Subcutaneous preadipocyte (primary cell): ENCODE results near the gene OR8K1. TPM values are rescaled to one million over a fixed set of nuclear protein-coding genes. Genes with fewer than 3 reads are reported as not detected.

Experiments
- total RNA-seq: library from RNA; depleted of rRNA; stranded (reverse); fragments of >200 nt; gene quantifications from 2 replicates; pipeline ENCODE4 v1.2.3, GENCODE V29; 2012

OR8K1 gene
- not detected in 2 replicates for total RNA-seq

DNA sequence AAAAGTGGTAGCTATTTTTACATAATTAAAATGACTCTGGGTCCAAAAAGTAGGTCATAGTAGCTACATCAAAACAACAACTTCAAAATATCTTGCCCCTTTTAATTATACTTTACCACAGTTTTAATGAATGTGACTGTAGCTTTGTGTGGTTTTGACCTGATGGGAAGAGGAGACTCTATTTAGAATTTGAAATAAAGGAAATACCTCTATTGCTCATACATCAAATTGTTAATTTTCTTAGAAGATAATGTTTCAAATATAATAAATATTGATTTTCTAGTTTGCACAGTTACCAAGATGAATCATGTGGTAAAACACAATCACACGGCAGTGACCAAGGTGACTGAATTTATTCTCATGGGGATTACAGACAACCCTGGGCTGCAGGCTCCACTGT lies at the start of gene OR8K1:
Gene OR8K1, plus strand, starts transcription at position 301 of the 400 bp plus-strand sequence. Its CDS starts 0 bp downstream, at position 301.

DNA sequence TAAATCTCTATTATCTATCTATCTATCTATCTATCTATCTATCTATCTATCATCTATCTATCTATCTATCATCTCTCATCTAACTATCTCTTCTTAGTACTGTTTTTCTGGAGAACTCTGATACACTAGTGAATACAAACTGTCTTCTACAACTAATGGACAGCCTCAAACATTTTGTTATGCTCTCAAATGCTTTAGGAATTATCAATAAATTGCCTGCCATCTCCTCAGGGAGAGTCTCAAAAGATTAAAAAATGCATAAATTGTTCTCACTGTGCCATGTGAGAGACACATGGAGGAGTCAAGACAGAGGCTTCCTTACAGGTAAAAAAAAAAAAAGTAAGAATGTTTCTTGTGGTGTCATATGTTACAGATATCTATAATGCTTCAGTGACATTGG lies 31.0 kb upstream of the OR8K1 start, which contains the start of gene OR8K3:
Gene OR8K3, plus strand, starts transcription at position 301 of the 400 bp plus-strand sequence. CDS start 3,163 bp downstream, outside the sequence.

DNA sequence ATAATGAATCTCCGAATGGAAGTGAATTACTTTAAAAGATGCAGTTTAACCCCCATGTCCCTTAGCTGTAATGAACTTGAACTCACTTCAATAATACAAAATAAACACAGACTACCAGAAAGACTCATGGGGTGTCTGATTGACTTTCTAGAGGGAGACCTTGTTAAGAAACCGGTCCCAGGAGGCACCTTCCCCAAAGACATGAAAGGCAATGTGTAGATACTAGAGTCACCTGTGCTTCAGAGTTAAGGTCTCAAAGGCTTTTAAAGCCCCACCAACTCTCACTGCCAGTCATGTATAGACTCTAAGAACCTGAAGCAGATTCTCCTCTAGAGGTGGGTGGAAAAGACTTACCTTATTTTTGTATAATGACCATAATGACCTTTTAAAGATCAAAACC lies 8.2 kb downstream of the OR8K1 start, which contains the start of gene OR8J1:
Gene OR8J1, plus strand, starts transcription at position 301 of the 400 bp plus-strand sequence. CDS start 5,956 bp downstream, outside the sequence.

DNA sequence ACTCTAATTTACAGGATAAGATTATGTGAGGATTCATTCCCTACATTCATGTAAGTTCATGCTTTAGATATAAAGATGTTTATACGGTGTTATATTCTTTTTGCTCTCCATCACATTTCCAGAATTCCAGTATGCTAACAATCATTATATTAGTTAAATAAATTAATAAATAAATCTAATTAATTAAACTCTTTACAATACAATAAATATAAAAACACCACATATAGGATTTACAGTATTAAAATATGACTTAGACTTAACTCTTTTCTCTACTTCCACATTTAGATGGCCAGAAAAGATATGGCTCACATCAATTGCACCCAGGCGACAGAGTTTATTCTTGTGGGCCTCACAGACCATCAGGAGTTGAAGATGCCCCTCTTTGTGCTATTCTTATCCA lies 29.5 kb downstream of the OR8K1 start, which contains the start of gene OR8U1:
Gene OR8U1, plus strand, starts transcription at position 301 of the 400 bp plus-strand sequence. Its CDS starts 0 bp downstream, at position 301.

Other genes starting within 250 kb of the OR8K1 start
- gene OR8H2, start 242.4 kb upstream of the OR8K1 start, total RNA-seq = not detected in 2 replicates
- not detected in 2 replicates for gene OR8H3, start 223.7 kb upstream of the OR8K1 start, total RNA-seq
- gene OR8J3, start 205.8 kb upstream of the OR8K1 start, total RNA-seq = not detected in 2 replicates
- gene OR8K5, start 185.7 kb upstream of the OR8K1 start, total RNA-seq = not detected in 2 replicates
- gene OR5J2, start 169.4 kb upstream of the OR8K1 start, total RNA-seq = not detected in 2 replicates
- not detected in 2 replicates for gene OR5T2, start 111.8 kb upstream of the OR8K1 start, total RNA-seq
- not detected in 2 replicates for gene OR5T3, start 93.8 kb upstream of the OR8K1 start, total RNA-seq
- gene OR5T1, start 71.9 kb upstream of the OR8K1 start, total RNA-seq = not detected in 2 replicates
- not detected in 2 replicates for gene OR8H1, start 53.8 kb upstream of the OR8K1 start, total RNA-seq
- not detected in 2 replicates for gene OR8K3, start 30.9 kb upstream of the OR8K1 start, total RNA-seq
- gene OR8J1, start 8.3 kb downstream of the OR8K1 start, total RNA-seq = not detected in 2 replicates
- not detected in 2 replicates for gene OR8U1, start 29.6 kb downstream of the OR8K1 start, total RNA-seq
- gene OR5AL1, start 66.7 kb downstream of the OR8K1 start, total RNA-seq = not detected in 2 replicates
- not detected in 2 replicates for gene OR5M3, start 127.3 kb downstream of the OR8K1 start, total RNA-seq
- gene OR5M8, start 145.3 kb downstream of the OR8K1 start, total RNA-seq = not detected in 2 replicates
- not detected in 2 replicates for gene OR5M11, start 197.2 kb downstream of the OR8K1 start, total RNA-seq
- gene OR5M10, start 231.7 kb downstream of the OR8K1 start, total RNA-seq = not detected in 2 replicates